A549 (cell line): ENCODE measurements around the gene MYOF. TPM values are rescaled to one million over a fixed set of nuclear protein-coding genes. Genes with fewer than 3 reads are reported as not detected.
A peak's percentile ranks its signal among the peaks of the same experiment; 100 is the strongest.

Source experiments
- ATAC-seq, 2 experiments: fragments of 200-7000 bp in 1 of 2; fragments of >200 bp in 1 of 2; cut with Nextera tagmentation in 1 of 2; cut with Tn5 transposase in 1 of 2; 3 replicates each; pipeline versions ENCODE4 v1.8.0 to v1.9.1; 2018 to 2020; ENCODE audit warnings: mild to moderate bottlenecking in 1 of 2, moderate library complexity in 1 of 2
- CTCF ChIA-PET: fragments of 300-600 bp; sonication (Branson Sonifier 250); formaldehyde crosslinking; extraction: SDS; loops from one replicate; lab custom pipeline; 2021; ENCODE audit warnings: antibody characterized with exemption, inconsistent platforms; lab: Yijun Ruan, JAX
- POLR2A ChIA-PET: fragments of 350-600 bp; formaldehyde crosslinking; extraction: SDS; loops from one replicate; lab custom pipeline; 2021; ENCODE audit warnings: antibody characterized with exemption, inconsistent platforms; lab: Yijun Ruan, JAX
- DNase-seq, 2 experiments: peaks; one replicate each; pipeline versions ENCODE4 v3.0.0 to v3.0.0-alpha.2; 2011 to 2016; ENCODE audit warnings: low read depth in 1 of 2, low spot score in 1 of 2
- FAIRE-seq: peaks from 2 replicates; lab custom pipeline; 2011; peaks lifted over from hg19 to GRCh38; lab: Jason Lieb, UNC
- H3K27ac ChIP-seq, 2 experiments: fragments of >200 bp; sonication (Bioruptor Twin); formaldehyde crosslinking; 3 replicates each; pipeline ENCODE4 v1.5.1; 2016 to 2017
- H3K4me1 ChIP-seq: fragments of >200 bp; sonication (Bioruptor Twin); formaldehyde crosslinking; 3 replicates; pipeline ENCODE4 v1.6.1; 2016
- H3K4me2 ChIP-seq: fragments of >200 bp; sonication (Bioruptor Twin); formaldehyde crosslinking; 3 replicates; pipeline ENCODE4 v1.6.1; 2016
- H3K4me3 ChIP-seq: fragments of >200 bp; sonication (Bioruptor Twin); formaldehyde crosslinking; 3 replicates; pipeline ENCODE4 v1.5.1; 2016
- H3K9me3 ChIP-seq: fragments of >200 bp; sonication (Bioruptor Twin); formaldehyde crosslinking; 3 replicates; pipeline ENCODE4 v1.6.1; 2016
- CBX2 ChIP-seq: fragments of 200-600 bp; sonication (generic); IDR thresholded peaks from 2 replicates; pipeline ENCODE4 v1.6.1; 2016; ENCODE audit warnings: low read depth, mild to moderate bottlenecking, borderline replicate concordance
- CBX8 ChIP-seq: fragments of 200-600 bp; sonication (generic); IDR thresholded peaks from 2 replicates; pipeline ENCODE4 v1.6.1; 2016
- EHMT2 ChIP-seq: fragments of 200-600 bp; sonication (generic); IDR thresholded peaks from 2 replicates; pipeline ENCODE4 v1.6.1; 2016; ENCODE audit warnings: antibody characterized with exemption, low read depth, mild to moderate bottlenecking, moderate library complexity
- ESRRA ChIP-seq: fragments of 150-350 bp; IDR thresholded peaks from 2 replicates; pipeline ENCODE4 v1.6.1; 2014; ENCODE audit warnings: mild to moderate bottlenecking, low read length, borderline replicate concordance
- FOSB ChIP-seq: fragments of 250-450 bp; sonication (Bioruptor Pico); IDR thresholded peaks from 2 replicates; pipeline ENCODE4 v1.5.0; 2020; ENCODE audit warnings: mild to moderate bottlenecking, moderate library complexity
- FOSL2 ChIP-seq, 2 experiments: fragments of 450-650 bp in 1 of 2; fragments of >200 bp in 1 of 2; sonication (Bioruptor Twin) in 1 of 2; formaldehyde crosslinking; IDR thresholded peaks; 2 replicates each; pipeline versions ENCODE4 v1.5.0 to v1.6.1; 2016 to 2020; ENCODE audit warnings: mild to moderate bottlenecking in 1 of 2, moderate library complexity in 1 of 2
- FOXS1 ChIP-seq: fragments of 250-450 bp; sonication (Bioruptor Pico); IDR thresholded peaks from 2 replicates; pipeline ENCODE4 v1.5.0; 2020; ENCODE audit warnings: mild to moderate bottlenecking, moderate library complexity
- GATA3 ChIP-seq: IDR thresholded peaks from 2 replicates; pipeline ENCODE4 v1.6.1; 2012; ENCODE audit warnings: borderline replicate concordance
- HDAC2 ChIP-seq: fragments of 200-600 bp; sonication (generic); IDR thresholded peaks from 2 replicates; pipeline ENCODE4 v1.6.1; 2016
- HES2 ChIP-seq: fragments of >200 bp; sonication (Bioruptor Twin); formaldehyde crosslinking; IDR thresholded peaks from 2 replicates; pipeline ENCODE4 v1.6.1; 2016
- HEYL ChIP-seq: fragments of 250-450 bp; sonication (Bioruptor Pico); IDR thresholded peaks from 2 replicates; pipeline ENCODE4 v1.8.0; 2021; ENCODE audit warnings: mild to moderate bottlenecking, moderate library complexity
- HOXA7 ChIP-seq: fragments of 250-450 bp; sonication (Bioruptor Pico); IDR thresholded peaks from 2 replicates; pipeline ENCODE4 v1.5.0; 2020; ENCODE audit warnings: mild to moderate bottlenecking, moderate library complexity
- HOXB13 ChIP-seq: fragments of 250-450 bp; sonication (Bioruptor Pico); IDR thresholded peaks from 2 replicates; pipeline ENCODE4 v1.5.0; 2020; ENCODE audit warnings: low read depth, mild to moderate bottlenecking, moderate library complexity
- HOXB5 ChIP-seq: fragments of 250-450 bp; sonication (Bioruptor Pico); IDR thresholded peaks from 2 replicates; pipeline ENCODE4 v1.5.0; 2020; ENCODE audit warnings: mild to moderate bottlenecking, moderate library complexity
- MAFK ChIP-seq: fragments of 450-650 bp; IDR thresholded peaks from 2 replicates; pipeline ENCODE4 v1.6.1; 2014; ENCODE audit not compliant: partially characterized antibody
- NFE2L2 ChIP-seq: fragments of 150-350 bp; conservative IDR thresholded peaks from 2 replicates; pipeline ENCODE4 v1.6.1; 2014; ENCODE audit warnings: low read length
- NPAS2 ChIP-seq: fragments of 250-450 bp; sonication (Bioruptor Pico); IDR thresholded peaks from 2 replicates; pipeline ENCODE4 v1.8.0; 2022; ENCODE audit warnings: mild to moderate bottlenecking, moderate library complexity, borderline replicate concordance
- PBX3 ChIP-seq: IDR thresholded peaks from 2 replicates; pipeline ENCODE4 v1.6.1; 2012
- POLR2A ChIP-seq: IDR thresholded peaks from 2 replicates; pipeline ENCODE4 v1.6.1; 2012; ENCODE audit warnings: mild to moderate bottlenecking, low read length
- POLR2AphosphoS2 ChIP-seq: conservative IDR thresholded peaks from 2 replicates; pipeline ENCODE4 v1.6.1; 2012; ENCODE audit warnings: low read length, improper control_type of control experiment, inconsistent platforms
- RARB ChIP-seq: fragments of 250-450 bp; sonication (Bioruptor Pico); IDR thresholded peaks from 2 replicates; pipeline ENCODE4 v1.8.0; 2021; ENCODE audit warnings: mild to moderate bottlenecking, moderate library complexity
- REST ChIP-seq: fragments of 200-600 bp; sonication (generic); IDR thresholded peaks from 2 replicates; pipeline ENCODE4 v1.6.1; 2016; ENCODE audit warnings: antibody characterized with exemption, mild to moderate bottlenecking, moderate library complexity
- RFX5 ChIP-seq: fragments of 450-650 bp; IDR thresholded peaks from 2 replicates; pipeline ENCODE4 v1.7.1; 2014; ENCODE audit warnings: antibody characterized with exemption, mild to moderate bottlenecking, moderate library complexity
- RNF2 ChIP-seq: fragments of 200-600 bp; sonication (generic); IDR thresholded peaks from 2 replicates; pipeline ENCODE4 v1.6.1; 2016; ENCODE audit warnings: low read depth, mild to moderate bottlenecking, antibody characterized with exemption, moderate library complexity, borderline replicate concordance
- SMC3 ChIP-seq: fragments of >200 bp; sonication (Bioruptor Twin); formaldehyde crosslinking; IDR thresholded peaks from 3 replicates; pipeline ENCODE4 v1.6.1; 2018; ENCODE audit warnings: inconsistent platforms
- SREBF2 ChIP-seq: fragments of 450-650 bp; IDR thresholded peaks from 2 replicates; pipeline ENCODE4 v1.6.1; 2014; ENCODE audit warnings: mild to moderate bottlenecking, moderate library complexity
- TFCP2L1 ChIP-seq: fragments of 250-450 bp; sonication (Bioruptor Pico); IDR thresholded peaks from 2 replicates; pipeline ENCODE4 v1.5.0; 2021; ENCODE audit warnings: mild to moderate bottlenecking
- TP53 ChIP-seq: fragments of 250-450 bp; sonication (Bioruptor Pico); IDR thresholded peaks from 2 replicates; pipeline ENCODE4 v1.5.0; 2021; ENCODE audit warnings: mild to moderate bottlenecking, moderate library complexity
- ZFP36 ChIP-seq: fragments of 450-650 bp; IDR thresholded peaks from 2 replicates; pipeline ENCODE4 v1.6.1; 2014; ENCODE audit warnings: borderline replicate concordance; ENCODE audit not compliant: partially characterized antibody
- ZNF302 ChIP-seq: fragments of 250-450 bp; sonication (Bioruptor Pico); IDR thresholded peaks from 2 replicates; pipeline ENCODE4 v1.9.0; 2021; ENCODE audit warnings: inconsistent platforms, mild to moderate bottlenecking, moderate library complexity
- WGBS: methylation state at CpG from one replicate; pipeline ENCODE4 v1.1.6; 2017; ENCODE audit errors: missing lambda C conversion rate; 5-methylcytosine and 5-hydroxymethylcytosine counted together
- polyA plus RNA-seq, 4 experiments: library from polyadenylated mRNA; depleted of rRNA in 3 of 4; stranded (reverse); fragments of >200 nt; fragmentation: RNase III in 1 of 4; extraction: RNeasy Plus Mini Kit Qiagen cat#74134 plus additional on column Dnase treatment in 1 of 4; gene quantifications; 2 replicates in 3 of 4; 3 replicates in 1 of 4; pipeline ENCODE4 v1.2.3, GENCODE V29; 2011 to 2017

The MYOF gene
- polyA plus RNA-seq, 2 of the 4 experiments (the other 2 are of a cell fraction) = 190 to 265 TPM

GRCh38 chr10:93384006-93384405, 98.1 kb downstream of the MYOF start:
- peak; percentile 14 to 31; a peak in 2 of 6 replicates for ATAC-seq
- no peak for TF ChIP-seq ZFP36
- no peak for TF ChIP-seq RARB (CRISPR knock-in tag)
- TF ChIP-seq SMC3 = no peak
- TF ChIP-seq TP53 (CRISPR knock-in tag) = no peak
- no peak for TF ChIP-seq HOXB5
- TF ChIP-seq ZNF302 (CRISPR knock-in tag) = no peak
- TF ChIP-seq ESRRA = no peak
- TF ChIP-seq MAFK = no peak
- TF ChIP-seq HOXB13 = no peak
- no peak for TF ChIP-seq REST
- no peak for TF ChIP-seq POLR2A
- no peak for TF ChIP-seq RFX5
- no peak for TF ChIP-seq HEYL (CRISPR knock-in tag)
- no peak for TF ChIP-seq RNF2
- TF ChIP-seq FOXS1 = no peak
- TF ChIP-seq TFCP2L1 = no peak
- TF ChIP-seq GATA3 = no peak
- TF ChIP-seq CBX8 = no peak
- no peak for TF ChIP-seq FOSL2 (IDR thresholded peaks at IDR 0.05)
- TF ChIP-seq FOSL2 (CRISPR knock-in tag; IDR thresholded peaks at IDR 0.05) = no peak
- DNase-seq = peak; percentile 21 to 40
- 65% methylated on average over 7 of the region's 7 CpGs for WGBS
- no peak for FAIRE-seq
- Histone ChIP-seq H3K27ac (peak overlapping the region; percentile 37 to 69; a peak in 4 of 6 replicates), H3K9me3 (no peaks in the 10 kb centered on the region), H3K4me2 (0 out of 3 replicates have a peak overlapping the region, but pooled peaks have one; percentile 12), H3K4me1 (peaks cover 35% of the 10 kb centered on the region), H3K4me3 (no peak overlapping the region)
- ChIA-PET CTCF (interaction anchor here (0.9 to 24.2 kb wide), 6 partner anchors 9 to 89 kb away, joined by 4 to 924 read pairs (median 5); partner anchors contain the start of gene MYOF), POLR2A (interaction anchor here (1.0 to 1.9 kb wide), 3 partner anchors 62 to 112 kb away, joined by 3 to 5 read pairs (median 4); partner anchors contain the start of gene CEP55)

- 77% methylated on average over 6 of the region's 6 CpGs for WGBS
- ATAC-seq (peak in 1 of 2 experiments; percentile 41; a peak in 2 of 6 replicates), DNase-seq (no peak), FAIRE-seq (no peak)
- Histone ChIP-seq H3K4me1 (peaks cover 39% of the 10 kb centered on the region), H3K9me3 (no peaks in the 10 kb centered on the region), H3K4me3 (no peak overlapping the region), H3K27ac (peak overlapping the region; percentile 37 to 69; a peak in 4 of 6 replicates), H3K4me2 (0 out of 3 replicates have a peak overlapping the region, but pooled peaks have one; percentile 12)
- ChIA-PET CTCF (interaction anchor here (0.8 to 24.2 kb wide), 9 partner anchors 9 to 128 kb away, joined by 4 to 924 read pairs (median 5); partner anchors contain the start of gene MYOF), POLR2A (interaction anchor here (1.0 to 1.9 kb wide), 3 partner anchors 62 to 113 kb away, joined by 3 to 5 read pairs (median 4); partner anchors contain the start of gene CEP55)
- TF ChIP-seq HES2 (no peak), RARB (CRISPR knock-in tag) (no peak), POLR2AphosphoS2 (no peak), PBX3 (no peak), HEYL (CRISPR knock-in tag) (no peak), GATA3 (no peak), NPAS2 (no peak), HOXA7 (no peak), POLR2A (no peak), HDAC2 (no peak), FOSB (no peak), NFE2L2 (no peak), SREBF2 (no peak), EHMT2 (no peak), CBX2 (no peak)
Observed at GRCh38 chr10:93383562-93383981, 98.6 kb downstream of the MYOF start.
